WTC11 (cell line): ENCODE results near the gene FUBP3. TPM values are rescaled to one million over a fixed set of nuclear protein-coding genes. Genes with fewer than 3 reads are reported as not detected.

Source experiments
- ATAC-seq: fragments of 200-7000 bp; cut with Tn5 transposase; 2 replicates; pipeline ENCODE4 v1.10.0; 2021; ENCODE audit warnings: mild to moderate bottlenecking, moderate library complexity
- CTCF ChIA-PET: fragments of 300-600 bp; sonication (Branson Sonifier 250); formaldehyde crosslinking; loops from one replicate; lab custom pipeline; 2021; ENCODE audit warnings: antibody characterized with exemption; lab: Charles Lee
- POLR2A ChIA-PET: fragments of 350-600 bp; sonication (Branson Sonifier 250); formaldehyde crosslinking; loops from one replicate; lab custom pipeline; 2021; ENCODE audit warnings: antibody characterized with exemption; lab: Charles Lee
- DNase-seq: peaks from one replicate; pipeline ENCODE4 v3.0.0; 2021; ENCODE audit warnings: low spot score
- H3K27ac Mint-ChIP-seq: 2 replicates; pipeline ENCODE4 v1.8.0; 2021; ENCODE audit warnings: mixed read lengths
- H3K27me3 Mint-ChIP-seq: 2 replicates; pipeline ENCODE4 v1.8.0; 2021; ENCODE audit warnings: low read depth, mild to moderate bottlenecking, moderate library complexity, mixed read lengths
- H3K36me3 Mint-ChIP-seq: 2 replicates; pipeline ENCODE4 v1.8.0; 2021; ENCODE audit warnings: mixed read lengths
- H3K4me1 Mint-ChIP-seq: 2 replicates; pipeline ENCODE4 v1.8.0; 2022; ENCODE audit warnings: mixed read lengths
- H3K4me3 Mint-ChIP-seq: 2 replicates; pipeline ENCODE4 v1.8.0; 2021; ENCODE audit warnings: mild to moderate bottlenecking, moderate library complexity, mixed read lengths
- H3K9me3 Mint-ChIP-seq: 2 replicates; pipeline ENCODE4 v1.8.0; 2021; ENCODE audit warnings: mixed read lengths
- ATF3 ChIP-seq: sonication (generic); formaldehyde crosslinking; conservative IDR thresholded peaks from 2 replicates; pipeline ENCODE4 v1.8.1; 2022; ENCODE audit warnings: mild to moderate bottlenecking, missing genetic modification reagents
- CREB1 ChIP-seq: sonication (generic); formaldehyde crosslinking; IDR thresholded peaks from 2 replicates; pipeline ENCODE4 v1.8.0; 2023; ENCODE audit warnings: mild to moderate bottlenecking, missing genetic modification reagents
- CTCF ChIP-seq: fragments of 200-600 bp; IDR thresholded peaks from 2 replicates; pipeline ENCODE4 v1.8.0; 2022; ENCODE audit warnings: antibody characterized with exemption
- E2F4 ChIP-seq: sonication (generic); formaldehyde crosslinking; IDR thresholded peaks from 2 replicates; pipeline ENCODE4 v1.8.1; 2022; ENCODE audit warnings: low read depth, mild to moderate bottlenecking, moderate library complexity, missing genetic modification reagents, borderline replicate concordance
- E2F5 ChIP-seq: sonication (generic); formaldehyde crosslinking; IDR thresholded peaks from 2 replicates; pipeline ENCODE4 v1.8.1; 2022; ENCODE audit warnings: mild to moderate bottlenecking, moderate library complexity, missing genetic modification reagents
- FOXP4 ChIP-seq: sonication (generic); formaldehyde crosslinking; IDR thresholded peaks from 2 replicates; pipeline ENCODE4 v1.8.0; 2022; ENCODE audit warnings: mild to moderate bottlenecking, missing genetic modification reagents
- GABPB1 ChIP-seq: sonication (generic); formaldehyde crosslinking; IDR thresholded peaks from 2 replicates; pipeline ENCODE4 v1.8.1; 2023; ENCODE audit warnings: mild to moderate bottlenecking, missing genetic modification reagents
- JAZF1 ChIP-seq: fragments of 250-450 bp; sonication (Bioruptor Pico); IDR thresholded peaks from 2 replicates; pipeline ENCODE4 v1.9.0; 2021; ENCODE audit warnings: moderate library complexity, mild to moderate bottlenecking, inconsistent platforms
- PRRX2 ChIP-seq: fragments of 250-450 bp; sonication (Bioruptor Pico); IDR thresholded peaks from 2 replicates; pipeline ENCODE4 v1.8.0; 2021; ENCODE audit warnings: mild to moderate bottlenecking
- RELA ChIP-seq: sonication (generic); formaldehyde crosslinking; IDR thresholded peaks from 2 replicates; pipeline ENCODE4 v1.8.1; 2022; ENCODE audit warnings: missing genetic modification reagents, mild to moderate bottlenecking, borderline replicate concordance
- SMAD3 ChIP-seq: sonication (generic); formaldehyde crosslinking; IDR thresholded peaks from 2 replicates; pipeline ENCODE4 v1.8.0; 2022; ENCODE audit warnings: missing genetic modification reagents, mild to moderate bottlenecking, borderline replicate concordance
- SOX15 ChIP-seq: fragments of 250-450 bp; sonication (Bioruptor Pico); IDR thresholded peaks from 2 replicates; pipeline ENCODE4 v1.9.0; 2021; ENCODE audit warnings: mild to moderate bottlenecking
- STAT6 ChIP-seq: sonication (generic); formaldehyde crosslinking; conservative IDR thresholded peaks from 2 replicates; pipeline ENCODE4 v1.8.1; 2023; ENCODE audit warnings: mild to moderate bottlenecking, low read depth, missing genetic modification reagents, moderate library complexity
- TEAD1 ChIP-seq: sonication (generic); formaldehyde crosslinking; IDR thresholded peaks from 2 replicates; pipeline ENCODE4 v1.8.0; 2022; ENCODE audit warnings: mild to moderate bottlenecking, missing genetic modification reagents
- TEAD4 ChIP-seq: sonication (generic); formaldehyde crosslinking; IDR thresholded peaks from 2 replicates; pipeline ENCODE4 v1.8.0; 2022; ENCODE audit warnings: mild to moderate bottlenecking, missing genetic modification reagents
- ZBTB21 ChIP-seq: sonication (generic); formaldehyde crosslinking; IDR thresholded peaks from 2 replicates; pipeline ENCODE4 v1.8.1; 2023; ENCODE audit warnings: mild to moderate bottlenecking, missing genetic modification reagents, borderline replicate concordance
- ZNF138 ChIP-seq: sonication (generic); formaldehyde crosslinking; conservative IDR thresholded peaks from 2 replicates; pipeline ENCODE4 v1.8.1; 2022; ENCODE audit warnings: mild to moderate bottlenecking, moderate library complexity, missing genetic modification reagents
- ZNF512 ChIP-seq: sonication (generic); formaldehyde crosslinking; IDR thresholded peaks from 2 replicates; pipeline ENCODE4 v1.8.1; 2022; ENCODE audit warnings: missing genetic modification reagents, borderline replicate concordance
- total RNA-seq: library from RNA; stranded (reverse); gene quantifications from 3 replicates; pipeline ENCODE4 v1.2.3, GENCODE V29; 2021

The FUBP3 gene
- total RNA-seq, 1 experiment from 2014 or later = 83.0 TPM

GRCh38 chr9:130660683-130661450, 81.5 kb downstream of the FUBP3 start:
- Mint-ChIP-seq H3K27ac (no peak overlapping the region), H3K9me3 (no peaks in the 10 kb centered on the region), H3K27me3 (peaks cover 100% of the 10 kb centered on the region), H3K36me3 (peaks cover 6% of the 10 kb centered on the region; the same call in 1 of the 2 replicates), H3K4me3 (peak overlapping the region; percentile 70), H3K4me1 (peaks cover 21% of the 10 kb centered on the region)
- ATAC-seq (peak; percentile 4), DNase-seq (peak; percentile 58)
- POLR2A ChIA-PET = interaction anchor here (0.6 kb wide), 1 partner anchor 8 kb away, joined by 4 read pairs; no protein-coding TSS in a partner anchor
- CTCF ChIA-PET = interaction anchor here (0.6 to 4.5 kb wide), 4 partner anchors 20 to 656 kb away, joined by 3 to 39 read pairs (median 4); no protein-coding TSS in a partner anchor
- TF ChIP-seq ZNF138 (CRISPR knock-in tag) (no peak), JAZF1 (CRISPR knock-in tag) (no peak), SMAD3 (CRISPR knock-in tag) (no peak), TEAD1 (CRISPR knock-in tag) (no peak), CTCF (no peak), E2F5 (CRISPR knock-in tag) (no peak), TEAD4 (CRISPR knock-in tag) (no peak), RELA (CRISPR knock-in tag) (no peak), ZNF512 (CRISPR knock-in tag) (no peak), ATF3 (CRISPR knock-in tag) (no peak), E2F4 (CRISPR knock-in tag) (no peak), GABPB1 (CRISPR knock-in tag) (no peak), ZBTB21 (CRISPR knock-in tag) (no peak), PRRX2 (CRISPR knock-in tag) (no peak), FOXP4 (no peak), CREB1 (CRISPR knock-in tag) (no peak), SOX15 (CRISPR knock-in tag) (no peak), STAT6 (CRISPR knock-in tag) (no peak)
